ENCODE data around the gene JCAD.
"Not testable (repeated sequence)": the region's sequence is repeated elsewhere in the genome, so short reads cannot be mapped to it uniquely, and the experiment has no call there.

Gene JCAD

DNA sequence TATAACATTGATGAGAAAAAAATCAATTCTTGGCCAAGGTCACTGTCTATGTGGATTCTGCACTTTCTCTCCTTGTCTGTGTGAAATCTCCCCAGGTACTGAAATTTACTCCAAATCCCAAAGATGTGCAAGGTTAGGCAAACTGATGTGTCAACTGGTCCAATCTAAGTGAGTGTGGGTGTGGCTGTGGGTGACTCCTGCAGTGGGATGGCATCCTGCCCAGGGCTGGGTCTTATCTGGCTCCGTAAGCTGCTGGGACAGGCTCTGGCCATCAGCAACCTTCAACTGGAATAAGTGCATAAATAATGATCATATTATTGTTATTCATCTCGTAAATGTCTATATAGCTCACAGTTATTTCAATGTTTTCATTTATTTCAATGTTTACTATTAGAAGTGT is 79.3 kb downstream of the JCAD start:
- no peak for DNase-seq

DNA sequence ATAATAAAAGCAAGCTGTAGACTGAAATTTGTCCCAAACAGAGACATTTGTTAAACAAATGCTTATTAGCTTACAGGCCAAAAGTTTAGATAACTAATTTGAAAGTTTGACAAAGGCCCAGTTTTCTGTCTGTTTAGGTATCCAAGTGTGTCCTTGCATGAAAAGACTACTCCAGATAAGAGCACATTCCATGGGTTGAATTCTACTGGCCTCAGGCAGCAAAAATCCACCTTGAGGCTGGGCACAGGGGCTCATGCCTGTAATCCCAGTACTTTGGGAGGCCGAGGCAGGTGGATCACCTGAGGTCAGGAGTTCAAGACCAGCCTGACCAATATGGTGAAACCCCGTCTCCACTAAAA is 80.0 kb downstream of the JCAD start:
- not testable (repeated sequence) for DNase-seq

DNA sequence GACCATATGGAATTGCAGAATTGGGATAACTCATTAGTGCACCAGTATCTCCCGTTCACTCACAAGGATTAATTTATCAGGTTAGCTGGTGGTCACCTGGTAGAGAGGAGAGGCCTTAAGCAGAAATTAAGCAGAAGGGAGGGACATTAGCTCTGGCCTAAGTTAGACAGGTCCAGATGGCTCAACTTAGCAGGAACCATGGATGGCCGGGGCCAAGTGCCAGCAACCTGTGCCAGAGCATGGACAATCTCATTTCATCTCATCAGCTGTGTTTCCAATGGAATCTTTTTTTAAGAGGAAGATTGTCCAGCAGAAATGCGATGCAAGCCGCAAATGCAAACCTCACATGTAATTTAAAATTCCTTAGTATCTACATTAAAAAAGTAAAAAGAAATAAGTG is 82.2 kb downstream of the JCAD start:
- DNase-seq: no peak

DNA sequence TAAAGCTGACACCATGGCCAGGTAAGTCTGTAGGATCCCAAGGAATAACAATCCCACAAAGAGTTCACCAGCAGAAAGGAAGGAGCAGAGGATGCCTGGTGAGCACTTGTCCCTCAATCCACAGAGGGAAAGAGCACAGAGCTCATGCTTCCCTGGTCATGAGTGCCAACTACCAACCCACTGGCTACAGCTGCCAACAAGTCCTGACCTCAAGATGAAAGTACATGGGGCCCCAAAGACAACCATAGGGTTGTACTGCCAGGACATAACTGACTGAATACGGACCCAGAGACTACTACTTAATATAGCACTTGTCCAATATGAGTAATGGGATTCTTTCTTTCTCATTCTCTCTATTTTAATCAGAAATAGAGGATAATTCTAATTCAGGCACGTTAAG is 83.3 kb downstream of the JCAD start:
- no peak for DNase-seq

DNA sequence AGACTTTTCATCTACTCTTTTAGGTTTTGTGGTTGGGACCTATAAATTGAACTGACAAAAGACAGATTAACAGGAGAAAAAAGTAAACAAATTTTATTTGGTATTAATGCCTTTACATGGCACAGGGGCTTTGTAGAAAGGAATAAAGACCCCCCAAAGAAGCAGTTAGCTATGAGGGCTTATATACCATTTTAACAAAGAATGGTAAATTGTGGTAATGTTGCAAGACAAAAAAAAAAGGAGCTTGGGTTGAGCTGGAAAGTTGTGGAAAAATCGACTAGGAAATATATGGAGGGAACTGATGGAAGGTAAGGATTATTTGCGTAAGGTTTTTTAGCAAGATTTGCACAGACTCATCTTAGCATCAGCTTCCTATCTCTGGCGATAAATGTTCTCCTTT is 84.6 kb downstream of the JCAD start:
- no peak for DNase-seq

DNA sequence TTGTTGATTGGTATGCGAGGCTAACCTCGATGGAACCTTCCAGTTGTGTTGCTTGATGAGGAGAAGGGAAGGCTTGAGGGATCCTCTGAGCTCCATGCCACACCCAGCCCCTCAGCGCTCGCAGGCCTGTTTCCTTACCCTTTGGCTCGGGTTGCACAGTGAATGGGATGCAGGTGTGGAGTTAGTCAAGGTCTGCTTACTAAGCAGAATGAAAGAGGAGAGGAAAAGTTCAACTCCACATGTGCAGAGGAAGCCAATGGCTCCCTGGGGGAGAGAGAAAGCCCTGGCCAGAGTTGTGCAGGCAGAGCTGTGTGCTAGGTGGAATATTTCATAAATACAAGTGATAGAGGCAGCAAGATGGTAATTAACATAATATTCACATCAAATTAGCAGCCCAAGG is 85.5 kb downstream of the JCAD start:
- DNase-seq: no peak

DNA sequence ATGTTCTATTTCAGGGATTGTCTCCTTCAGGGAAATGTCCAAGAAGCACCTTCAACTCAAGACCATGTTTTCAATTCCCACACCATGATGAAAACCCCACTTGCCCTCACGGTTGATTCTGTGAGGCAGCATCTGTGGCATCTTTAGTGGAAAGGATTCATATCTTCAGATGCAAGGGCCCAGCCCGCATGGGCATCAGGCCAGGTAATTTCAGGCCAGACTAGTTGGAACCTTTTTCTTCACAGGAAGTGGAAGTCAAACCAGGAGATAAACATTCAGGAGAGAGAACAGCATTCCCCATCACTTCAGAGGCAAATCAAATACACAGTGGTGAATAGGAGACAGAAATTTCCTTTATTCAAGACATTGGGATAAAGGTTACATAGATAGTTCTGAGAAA is 88.8 kb downstream of the JCAD start:
- no peak for DNase-seq

DNA sequence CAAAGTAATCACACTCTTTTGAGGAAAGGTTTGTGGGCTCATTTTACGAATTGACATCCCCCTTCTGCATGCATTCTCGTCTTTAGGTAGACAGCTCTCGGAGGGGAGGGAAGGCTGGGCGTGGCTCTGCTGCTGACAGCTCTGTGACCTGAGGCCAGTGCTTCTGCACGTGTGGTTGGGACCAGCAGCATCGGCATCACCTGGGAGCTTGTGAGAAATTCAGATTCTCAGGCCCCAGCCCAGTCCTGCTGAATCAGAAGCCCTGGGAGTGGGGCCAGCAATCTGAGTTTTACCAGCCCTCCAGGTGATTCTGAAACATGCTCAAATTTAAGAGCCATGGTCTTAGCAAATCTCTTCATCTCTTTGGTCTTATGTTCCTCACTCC is 89.4 kb downstream of the JCAD start:
- no peak for DNase-seq

DNA sequence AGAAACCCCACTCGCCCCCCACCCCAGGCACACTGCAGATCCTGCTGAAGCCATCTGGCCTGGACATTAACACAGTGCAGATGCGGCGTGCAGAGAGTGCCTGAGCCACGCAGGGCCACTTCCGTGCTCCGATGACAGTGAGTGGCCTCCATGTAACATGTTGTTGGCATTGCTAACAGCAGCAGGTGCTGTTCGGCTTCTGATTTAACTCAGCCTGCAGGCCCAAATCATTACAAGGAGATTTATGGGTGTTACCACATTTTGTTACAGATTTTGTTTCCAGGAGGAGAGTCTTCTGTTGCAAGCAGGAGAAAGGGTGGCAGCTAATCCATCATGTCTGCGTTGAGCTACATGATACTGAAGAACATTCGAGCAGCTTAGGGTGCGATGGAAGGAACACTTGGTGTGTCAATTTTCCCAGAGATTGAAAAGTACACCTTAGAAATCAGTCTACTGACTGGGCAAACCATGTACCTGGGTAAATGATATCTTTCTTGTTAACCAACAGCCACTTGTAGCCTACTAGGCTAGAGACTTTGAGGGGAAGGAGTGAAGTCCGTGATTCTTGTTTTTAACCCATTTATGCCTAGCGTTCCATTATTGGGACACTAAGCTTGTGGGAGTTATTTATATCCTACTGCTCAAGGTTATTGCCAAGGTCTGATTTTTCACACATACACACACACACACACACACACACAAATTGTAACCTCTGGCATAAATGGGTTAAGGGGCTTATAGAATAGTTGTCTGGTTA is 90.0 kb downstream of the JCAD start:
- DNase-seq: no peak

DNA sequence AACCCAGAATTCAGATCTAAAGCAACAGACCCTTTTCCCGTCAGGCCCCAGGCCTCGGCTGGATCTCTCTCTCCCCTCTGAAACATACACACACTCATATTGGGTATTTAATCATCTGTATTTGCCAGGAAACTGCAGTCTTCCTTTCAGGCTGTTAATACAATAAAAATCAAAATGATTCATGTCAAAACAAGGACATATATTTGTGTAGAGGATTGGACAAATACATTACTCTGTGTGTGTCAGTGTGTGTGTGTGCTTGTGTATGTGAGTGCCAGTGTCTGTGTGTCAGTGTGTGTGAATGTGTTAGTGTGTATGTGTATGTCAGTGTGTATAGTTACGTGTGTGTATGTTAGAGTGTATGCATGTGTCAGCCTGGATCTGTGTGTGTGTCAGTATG is 90.8 kb downstream of the JCAD start:
- DNase-seq: no peak

DNA sequence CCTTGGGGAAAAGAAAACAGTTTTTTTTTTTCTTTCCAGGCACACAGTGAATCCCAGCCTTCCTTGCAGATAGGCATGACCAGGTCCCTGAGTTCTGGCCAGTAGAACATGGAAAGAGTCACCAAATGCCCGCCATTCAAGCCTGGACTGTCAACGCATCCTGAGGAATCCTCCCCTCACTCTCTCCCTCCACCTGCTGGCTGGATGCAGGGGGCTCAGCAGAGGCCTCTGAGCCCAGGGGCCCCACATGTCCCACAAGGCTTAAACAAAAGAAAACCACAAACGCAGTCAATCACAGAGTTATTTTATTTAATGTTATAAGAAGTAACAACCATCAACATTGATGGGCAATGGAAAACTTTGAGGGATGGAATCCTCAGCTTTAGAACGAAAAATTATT is 93.1 kb downstream of the JCAD start:
- no peak for DNase-seq
